Hair follicular keratinocyte (primary cell): Measurements from ENCODE around the gene OR12D1. TPM values are rescaled to one million over a fixed set of nuclear protein-coding genes. Genes with fewer than 3 reads are reported as not detected.

Experiments
- total RNA-seq: library from RNA; depleted of rRNA; stranded (reverse); fragments of >200 nt; gene quantifications from 2 replicates; pipeline ENCODE4 v1.2.3, GENCODE V29; 2015

The OR12D1 gene
- total RNA-seq: not detected in 2 replicates

GRCh38 chr6:29414588-29414987, at the start of gene OR12D1:
Gene OR12D1, plus strand, starts transcription at chr6:29414928.

GRCh38 chr6:29368765-29369164, 46.0 kb upstream of the OR12D1 start, which contains the start of gene OR5V1:
Gene OR5V1, minus strand, starts transcription at chr6:29368865. Its CDS starts 12,670 bp downstream, at chr6:29356195.

GRCh38 chr6:29375191-29375590, 39.5 kb upstream of the OR12D1 start, which contains the start of gene OR12D3:
Gene OR12D3, minus strand, starts transcription at chr6:29375291. Its CDS starts 4 bp downstream, at chr6:29375287.

GRCh38 chr6:29395331-29395730, 19.4 kb upstream of the OR12D1 start, which contains the start of gene OR12D2:
Gene OR12D2, plus strand, starts transcription at chr6:29395631. Its CDS starts 1,069 bp downstream, at chr6:29396700.

GRCh38 chr6:29439006-29439405, 24.3 kb downstream of the OR12D1 start, which contains the start of gene OR10C1:
Gene OR10C1, plus strand, starts transcription at chr6:29439306. Its CDS starts 710 bp downstream, at chr6:29440016.

GRCh38 chr6:29456971-29457370, 42.2 kb downstream of the OR12D1 start, which contains the start of the genes OR11A1 and OR2H1:
Gene OR11A1, minus strand, starts transcription at chr6:29457071. Its CDS starts 29,430 bp downstream, at chr6:29427641.
Gene OR2H1, plus strand, starts transcription at chr6:29457155. Its CDS starts 4,615 bp downstream, at chr6:29461770.

Other genes with a start within 250 kb of the OR12D1 start
- not detected in 2 replicates for gene OR2J2, start 244.0 kb upstream of the OR12D1 start, total RNA-seq
- not detected in 2 replicates for gene OR14J1, start 113.2 kb upstream of the OR12D1 start, total RNA-seq
- not detected in 2 replicates for gene OR5V1, start 46.1 kb upstream of the OR12D1 start, total RNA-seq
- gene OR12D3, start 39.6 kb upstream of the OR12D1 start, total RNA-seq: not detected in 2 replicates
- gene OR12D2, start 19.3 kb upstream of the OR12D1 start, total RNA-seq: not detected in 2 replicates
- gene OR10C1, start 24.4 kb downstream of the OR12D1 start, total RNA-seq: not detected in 2 replicates
- not detected in 2 replicates for gene OR11A1, start 42.1 kb downstream of the OR12D1 start, total RNA-seq
- gene OR2H1, start 42.2 kb downstream of the OR12D1 start, total RNA-seq: not detected in 2 replicates
- not detected in 2 replicates for gene MAS1L, start 73.0 kb downstream of the OR12D1 start, total RNA-seq
- not detected in 2 replicates for gene UBD, start 144.8 kb downstream of the OR12D1 start, total RNA-seq
- not detected in 2 replicates for gene OR2H2, start 170.2 kb downstream of the OR12D1 start, total RNA-seq
- gene GABBR1, start 218.3 kb downstream of the OR12D1 start, total RNA-seq: 3.1 and 7.7 TPM in 2 replicates
- gene MOG, start 242.2 kb downstream of the OR12D1 start, total RNA-seq: not detected in 2 replicates